ENCODE measurements around the gene RPRD2.
"Not testable (repeated sequence)": the region's sequence is repeated elsewhere in the genome, so short reads cannot be mapped to it uniquely, and the experiment has no call there.

RPRD2 gene

DNA sequence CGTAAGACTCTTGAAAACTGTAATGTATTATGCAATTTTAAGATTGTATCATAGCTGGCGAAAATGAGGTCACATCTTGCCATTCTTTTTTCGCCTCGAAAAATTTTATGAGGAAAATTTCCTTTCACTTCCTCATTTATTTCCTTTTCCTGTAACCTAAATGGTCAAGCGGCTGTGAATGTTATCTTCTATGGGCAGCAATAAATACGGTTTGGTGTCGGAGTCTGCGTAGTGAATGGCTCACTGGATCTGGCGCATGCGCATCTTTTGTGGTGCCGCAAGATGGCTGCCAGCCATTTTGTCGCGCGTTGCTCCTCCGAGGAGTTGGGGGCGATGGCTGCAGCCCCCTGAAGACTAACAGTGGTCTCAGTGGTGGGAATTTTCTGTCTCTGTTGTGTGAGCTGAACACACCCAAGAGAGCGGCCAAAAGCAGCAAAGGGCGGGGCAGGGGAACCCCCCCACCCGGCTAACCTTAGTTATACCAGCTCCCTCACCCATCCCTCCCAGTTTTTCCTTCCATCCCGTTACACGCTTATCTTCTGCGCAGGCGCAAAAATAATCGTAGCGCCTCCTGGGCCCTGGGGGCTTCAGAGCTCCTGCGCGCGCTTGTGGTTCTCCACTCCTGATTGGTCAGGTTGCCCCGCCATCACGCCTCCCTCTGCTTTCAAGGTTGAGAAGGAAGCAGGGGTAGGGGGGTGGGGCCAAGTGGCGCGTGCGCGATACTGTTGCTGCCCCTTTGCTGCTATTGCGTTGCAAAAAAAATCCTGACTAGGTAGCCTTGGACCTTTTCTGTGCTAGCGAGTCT is at the start of gene RPRD2:
TSS of gene RPRD2 (plus strand) at position 722 of the 805 bp plus-strand sequence. CDS start 568 bp downstream, outside the sequence.
- peak; percentile 95 to 99 for DNase-seq (ENCODE audit: low read depth in 2 of 2)

DNA sequence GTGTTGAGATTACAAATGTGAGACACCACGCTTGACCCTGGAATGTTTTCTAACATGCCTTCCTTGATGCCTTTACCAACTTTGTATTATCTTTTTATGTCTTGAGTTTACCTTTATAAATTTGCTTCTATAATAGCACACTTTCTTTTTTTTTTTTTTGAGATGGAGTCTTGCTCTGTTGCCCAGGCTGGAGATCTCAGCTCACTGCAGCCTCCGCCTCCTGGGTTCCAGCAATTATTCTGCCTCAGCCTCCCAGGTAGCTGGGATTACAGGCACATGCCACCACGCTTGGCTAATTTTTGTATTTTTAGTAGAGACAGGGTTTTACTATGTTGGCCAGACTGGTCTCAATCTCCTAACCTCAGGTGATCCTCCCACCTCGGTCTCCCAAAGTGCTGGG is 49.3 kb upstream of the RPRD2 start:
- not testable (repeated sequence) for DNase-seq (ENCODE audit: low read depth in 2 of 2)

- DNase-seq (ENCODE audit: low read depth in 2 of 2), result no peak
Observed at GRCh38 chr1:150320667-150320978, 43.3 kb upstream of the RPRD2 start.

- DNase-seq (ENCODE audit: low read depth in 2 of 2), result no peak
Observed at GRCh38 chr1:150321826-150322166, 42.2 kb upstream of the RPRD2 start.

- no peak for DNase-seq (ENCODE audit: low read depth in 2 of 2)
Observed at GRCh38 chr1:150322310-150322709, 41.6 kb upstream of the RPRD2 start.

DNA sequence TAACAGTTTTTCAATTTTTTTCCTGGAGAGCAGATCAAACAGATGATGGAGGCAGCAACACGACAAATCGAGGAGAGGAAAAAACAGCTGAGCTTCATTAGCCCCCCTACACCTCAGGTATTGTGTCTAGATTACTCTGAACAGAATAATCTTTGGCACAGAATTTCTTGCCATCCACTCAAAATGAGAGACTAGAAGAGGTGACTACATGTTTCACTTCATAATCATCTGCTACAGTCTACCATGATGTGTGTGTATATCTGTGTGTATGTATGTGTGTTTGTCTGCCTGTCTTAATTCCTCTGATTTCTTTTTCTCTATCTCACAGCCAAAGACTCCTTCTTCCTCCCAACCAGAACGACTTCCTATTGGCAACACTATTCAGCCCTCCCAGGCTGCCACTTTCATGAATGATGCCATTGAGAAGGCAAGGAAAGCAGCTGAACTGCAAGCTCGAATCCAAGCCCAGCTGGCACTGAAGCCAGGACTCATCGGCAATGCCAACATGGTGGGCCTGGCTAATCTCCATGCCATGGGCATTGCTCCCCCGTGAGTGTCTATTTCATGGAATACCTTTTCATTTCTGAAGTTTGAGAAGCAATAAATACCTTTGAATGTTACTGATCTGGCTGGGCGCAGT is 31.2 kb upstream of the RPRD2 start:
- no peak for DNase-seq (ENCODE audit: low read depth in 2 of 2)

DNA sequence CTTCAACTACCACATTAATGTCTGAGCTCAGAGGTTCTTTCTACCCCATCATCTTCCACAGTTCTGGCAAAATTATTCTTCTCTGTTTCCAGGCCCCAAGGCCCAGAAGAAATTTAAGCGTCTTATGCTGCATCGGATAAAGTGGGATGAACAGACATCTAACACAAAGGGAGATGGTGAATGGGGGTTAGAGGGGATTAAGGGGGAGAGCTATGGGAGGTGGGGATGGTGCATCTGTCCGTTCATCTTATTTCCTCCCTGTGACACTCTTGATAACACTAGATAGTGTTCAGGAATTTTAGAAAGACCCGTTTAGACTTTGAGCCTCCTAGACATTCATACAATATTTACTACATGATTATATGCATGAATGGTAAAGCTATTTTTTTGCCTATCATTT is 17.6 kb upstream of the RPRD2 start:
- no peak for DNase-seq (ENCODE audit: low read depth in 2 of 2)

- no peak for DNase-seq (ENCODE audit: low read depth in 2 of 2)
Observed at GRCh38 chr1:150352866-150353265, 11.1 kb upstream of the RPRD2 start.

DNA sequence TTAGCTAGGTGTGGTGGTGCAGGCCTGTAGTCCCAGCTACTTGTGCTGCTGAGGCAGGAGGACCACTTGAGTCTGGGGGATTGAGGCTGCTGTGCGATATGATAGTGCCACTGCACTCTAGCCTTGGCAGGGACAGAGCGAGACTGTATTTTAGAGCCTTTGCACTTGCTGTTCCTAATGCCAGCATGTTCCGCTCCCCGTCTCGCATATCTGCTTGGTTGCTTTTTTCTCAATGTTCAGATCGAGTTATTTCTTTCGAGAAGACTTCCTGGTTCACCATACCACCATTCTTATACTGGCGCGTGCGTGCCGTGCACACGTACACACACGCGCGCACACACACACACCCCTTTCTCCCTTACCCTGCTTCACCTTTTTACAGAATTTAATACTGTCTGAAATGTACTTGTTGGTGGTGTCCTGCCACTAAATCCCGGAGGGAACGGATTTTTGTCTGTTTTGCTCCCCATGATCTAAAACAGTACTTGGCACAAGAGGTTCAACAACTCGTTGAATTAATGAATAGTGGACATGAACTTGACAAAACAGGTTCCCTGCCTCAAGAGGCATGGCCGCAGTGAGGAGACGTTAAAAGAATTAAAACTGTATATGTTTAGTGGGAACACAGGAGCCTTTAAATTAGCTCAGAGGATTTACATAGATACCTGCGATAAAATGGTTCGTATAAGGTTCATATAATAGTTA is 1.1 kb upstream of the RPRD2 start:
- peak in 1 of 2 donors; percentile 19 for DNase-seq (ENCODE audit: low read depth in 2 of 2)

DNA sequence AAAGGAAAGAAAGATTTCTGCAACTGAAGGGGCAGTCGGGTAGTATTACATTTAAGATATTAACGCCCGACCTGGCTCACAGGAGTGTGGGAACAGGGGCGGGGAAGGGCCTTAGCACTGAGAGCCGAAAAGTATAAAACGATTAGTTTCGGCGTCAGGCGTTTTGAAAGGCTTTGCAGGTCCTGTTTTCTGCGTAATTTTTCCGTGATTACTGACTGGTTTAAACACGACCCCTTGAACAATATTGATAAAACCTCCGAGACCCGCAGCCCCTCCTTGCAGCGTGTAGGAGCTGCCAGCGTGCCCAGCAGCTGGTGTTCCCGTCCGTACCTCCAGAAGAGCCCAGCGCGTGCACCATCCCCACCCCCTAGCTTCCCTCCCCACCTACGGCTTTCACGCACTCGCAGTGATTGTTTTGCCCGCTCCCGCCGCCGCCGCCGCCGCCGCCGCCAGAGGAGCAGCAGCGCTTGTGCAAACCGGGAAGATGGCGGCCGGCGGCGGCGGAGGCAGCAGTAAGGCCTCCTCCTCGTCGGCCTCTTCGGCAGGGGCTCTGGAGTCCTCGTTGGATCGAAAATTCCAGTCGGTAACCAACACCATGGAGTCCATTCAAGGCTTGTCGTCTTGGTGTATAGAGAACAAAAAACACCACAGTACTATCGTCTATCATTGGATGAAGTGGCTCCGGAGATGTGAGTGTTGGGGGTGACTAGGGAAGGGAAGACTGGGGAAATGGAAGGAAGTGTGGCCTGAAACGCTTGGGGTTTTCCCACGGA is 470 bp downstream of the RPRD2 start:
- DNase-seq (ENCODE audit: low read depth in 2 of 2), result peak; percentile 36 to 53

- no peak for DNase-seq (ENCODE audit: low read depth in 2 of 2)
Observed at GRCh38 chr1:150365941-150366340, 2.0 kb downstream of the RPRD2 start.

DNA sequence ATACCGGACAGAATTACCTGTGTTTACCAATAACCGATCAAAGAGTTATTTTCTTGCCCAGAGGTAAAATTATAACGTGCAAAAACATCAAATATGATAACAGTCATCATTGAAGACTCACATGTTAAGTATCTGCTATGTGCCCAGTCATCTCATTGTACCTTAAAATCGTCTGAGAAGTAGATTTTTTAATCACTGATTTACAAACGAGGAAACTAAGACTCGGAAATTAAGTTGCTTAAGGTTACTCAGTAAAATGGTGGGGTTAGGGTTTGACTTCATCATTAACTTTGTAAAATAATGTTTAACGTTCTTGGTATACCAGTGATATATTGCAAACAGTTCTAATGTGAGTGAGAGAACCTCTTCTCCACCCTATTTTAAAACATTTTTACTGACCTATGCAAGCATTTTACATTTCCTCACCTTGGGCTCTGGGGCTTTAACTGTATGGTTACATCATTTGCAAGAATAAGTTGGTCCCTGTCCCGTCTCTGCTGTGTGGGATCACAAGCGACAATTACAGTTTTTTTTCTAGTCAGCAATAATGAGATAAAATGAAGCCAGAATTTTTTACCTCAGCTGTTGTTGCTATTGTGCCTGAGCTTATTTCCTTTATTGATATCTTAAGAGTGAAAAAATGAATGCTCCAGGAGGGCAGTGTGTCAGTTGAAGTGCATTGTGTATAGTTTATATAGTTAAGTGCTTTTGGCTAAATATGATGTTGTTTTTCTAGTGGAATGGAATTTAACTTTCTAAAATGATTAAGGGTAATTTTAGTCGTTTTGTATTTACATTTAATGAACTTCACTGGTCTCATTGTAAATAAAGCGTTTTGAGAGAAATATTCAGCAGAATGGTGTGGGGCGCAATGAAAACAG is 2.7 kb downstream of the RPRD2 start:
- no peak for DNase-seq (ENCODE audit: low read depth in 2 of 2)

GRCh38 chr1:150371110-150371509 is 7.2 kb downstream of the RPRD2 start:
- DNase-seq (ENCODE audit: low read depth in 2 of 2), result no peak

DNA sequence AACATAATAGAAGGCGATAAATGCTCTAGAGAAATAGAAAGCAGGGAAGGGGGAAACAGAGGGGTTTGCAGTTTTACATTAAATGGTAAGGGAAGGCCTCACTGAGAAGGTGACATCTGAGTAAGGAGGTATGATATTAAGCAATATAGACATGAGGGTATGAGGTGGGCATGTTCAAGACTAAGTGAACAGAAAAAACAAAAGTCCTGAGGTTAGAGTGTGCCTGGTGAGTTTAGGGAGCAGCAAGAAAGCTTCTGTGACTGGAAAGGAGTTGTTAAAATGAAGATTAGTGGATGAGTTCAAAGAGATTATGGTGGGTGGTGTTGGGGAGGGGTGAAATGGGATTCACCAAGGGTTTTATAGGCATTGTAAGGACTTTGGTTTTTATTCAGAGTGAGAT is 8.6 kb downstream of the RPRD2 start:
- DNase-seq (ENCODE audit: low read depth in 2 of 2), result no peak

DNA sequence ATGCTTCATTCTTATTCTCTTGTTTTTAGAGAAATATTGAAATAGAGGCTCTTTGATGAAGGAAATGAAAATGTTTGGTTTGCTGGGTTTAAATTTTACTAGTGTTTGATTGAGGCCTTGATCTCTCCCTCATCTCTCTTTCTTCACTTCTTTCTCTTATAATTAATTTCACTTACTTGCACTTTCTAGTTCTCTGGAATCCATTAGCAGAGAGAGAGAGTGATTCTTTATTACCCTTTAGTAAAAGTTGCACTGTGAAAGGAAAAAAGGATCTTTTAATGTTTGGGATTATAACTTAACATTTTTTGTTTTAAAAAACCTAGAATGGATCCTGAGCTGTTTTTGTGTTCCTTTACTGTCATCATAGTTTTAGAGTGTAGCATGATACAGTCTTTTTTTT is 12.2 kb downstream of the RPRD2 start:
- DNase-seq (ENCODE audit: low read depth in 2 of 2), result no peak

- no peak for DNase-seq (ENCODE audit: low read depth in 2 of 2)
Observed at GRCh38 chr1:150383631-150384324, 19.8 kb downstream of the RPRD2 start.

- DNase-seq (ENCODE audit: low read depth in 2 of 2), result no peak
Observed at GRCh38 chr1:150385537-150386445, 21.8 kb downstream of the RPRD2 start.

GRCh38 chr1:150386592-150386991 is 22.6 kb downstream of the RPRD2 start:
- DNase-seq (ENCODE audit: low read depth in 2 of 2), result no peak

GRCh38 chr1:150387200-150387599 is 23.3 kb downstream of the RPRD2 start:
- DNase-seq (ENCODE audit: low read depth in 2 of 2), result no peak

DNA sequence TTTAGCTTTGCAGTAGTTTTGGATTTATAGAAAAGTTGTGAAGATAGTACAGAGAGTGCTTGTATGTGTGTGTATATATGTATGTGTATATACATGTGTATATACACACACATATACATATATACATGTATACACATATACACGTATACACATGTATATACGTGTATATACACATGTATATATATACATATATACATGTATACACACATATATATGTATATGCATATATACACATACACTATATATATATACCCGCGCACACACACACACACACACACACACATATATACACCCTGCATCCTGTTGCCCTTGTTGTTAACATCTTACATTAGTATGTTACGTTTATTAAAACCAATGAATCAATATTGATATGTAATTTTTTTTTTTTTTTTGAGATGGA is 24.3 kb downstream of the RPRD2 start:
- no peak for DNase-seq (ENCODE audit: low read depth in 2 of 2)

All from activated CD8-positive, alpha-beta memory T cell treated with anti-CD3 and anti-CD28 coated beads for 4 hours (primary cell).